NCI-H2227 (cell line): ENCODE measurements around the gene MGST3.
"Not testable (repeated sequence)": the region's sequence is repeated elsewhere in the genome, so short reads cannot be mapped to it uniquely, and the experiment has no call there.

Experiments used
- DNase-seq: peaks from one replicate; lab custom pipeline; 2025; ENCODE audit not compliant: unreplicated experiment; lab: John Stamatoyannopoulos, UW

The MGST3 gene

DNA sequence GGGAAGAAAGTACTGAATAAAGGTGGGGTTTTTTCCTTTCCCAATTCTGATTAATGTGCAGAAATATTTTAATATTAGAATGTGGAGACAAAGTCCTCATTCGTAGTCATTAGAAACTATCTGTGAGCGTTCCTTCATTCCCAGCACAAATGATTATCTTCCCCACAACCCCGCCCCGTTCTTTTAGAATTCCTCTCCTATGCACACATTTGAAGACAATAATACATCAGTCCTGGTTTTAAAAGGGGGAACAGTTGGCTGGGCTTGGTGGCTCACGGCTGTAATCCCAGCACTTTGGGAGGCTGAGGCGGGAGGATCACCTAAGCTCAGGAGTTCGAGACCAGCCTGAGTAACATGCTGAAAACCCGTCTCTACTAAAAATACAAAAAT, 66.5 kb downstream of the MGST3 start:
- DNase-seq, result no peak

- peak; percentile 94 for DNase-seq
Measured at GRCh38 chr1:165697881-165698760, 67.1 kb downstream of the MGST3 start, which contains the start of gene ALDH9A1. ALDH9A1 (minus strand) TSS chr1:165698562; CDS start chr1:165698558, 4 bp downstream.

DNA sequence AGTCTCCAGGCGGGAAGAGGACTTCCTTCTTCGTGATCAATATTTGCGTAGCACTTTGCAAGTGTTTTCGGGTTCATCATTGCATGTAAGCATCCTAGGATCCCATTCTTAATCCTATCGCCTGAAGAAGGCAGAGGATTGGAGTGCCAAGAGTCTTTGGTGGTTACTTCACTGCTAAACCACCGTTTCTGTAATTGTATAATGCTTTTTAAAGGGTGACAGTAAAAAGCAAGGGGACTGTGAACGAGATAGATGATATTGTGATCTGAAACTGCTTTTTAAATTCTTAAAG, 67.7 kb downstream of the MGST3 start:
- DNase-seq, result no peak

- DNase-seq, result no peak
Measured at GRCh38 chr1:165699577-165699976, 68.5 kb downstream of the MGST3 start.

DNA sequence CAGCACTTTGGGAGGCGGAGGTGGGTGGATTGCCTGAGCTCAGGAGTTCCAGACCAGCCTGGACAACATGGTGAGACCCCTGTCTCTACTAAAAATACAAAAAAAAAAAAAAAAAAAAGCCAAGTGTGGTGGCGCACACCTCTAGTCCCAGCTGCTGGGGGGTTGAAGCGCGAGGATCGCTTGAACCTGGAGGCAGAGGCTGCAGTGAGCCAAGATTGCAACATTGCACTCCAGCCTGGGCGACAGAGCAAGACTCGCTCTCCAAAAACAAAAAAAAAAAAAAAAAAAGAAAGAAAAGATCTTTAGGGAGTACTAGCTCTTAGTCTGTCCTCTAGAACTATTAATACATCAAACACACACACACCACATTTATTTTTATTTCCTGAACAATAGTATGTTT, 70.9 kb downstream of the MGST3 start:
- not testable (repeated sequence) for DNase-seq

GRCh38 chr1:165703648-165704047, 72.6 kb downstream of the MGST3 start:
- no peak for DNase-seq
